HUES6 (cell line): ENCODE data around the gene CMYA5.

Experiments used
- H3K27ac ChIP-seq: 2 replicates; pipeline ENCODE4 v1.7.0; 2013; ENCODE audit warnings: low read depth, mild to moderate bottlenecking, low read length, inconsistent platforms
- H3K27me3 ChIP-seq: 2 replicates; pipeline ENCODE4 v1.6.1; 2013; ENCODE audit warnings: low read length; ENCODE audit not compliant: control insufficient read depth, insufficient read depth
- H3K36me3 ChIP-seq: 2 replicates; pipeline ENCODE4 v1.6.1; 2013; ENCODE audit warnings: low read length; ENCODE audit not compliant: control insufficient read depth, insufficient read depth
- H3K4me1 ChIP-seq: 2 replicates; pipeline ENCODE4 v1.6.1; 2013; ENCODE audit warnings: low read length; ENCODE audit not compliant: control insufficient read depth, insufficient read depth
- H3K4me3 ChIP-seq: 2 replicates; pipeline ENCODE4 v1.5.1; 2013; ENCODE audit warnings: low read depth, low read length
- H3K9ac ChIP-seq: one replicate; pipeline ENCODE4 v1.6.1; 2013; ENCODE audit warnings: mild to moderate bottlenecking, low read length
- H3K9me3 ChIP-seq: 2 replicates; pipeline ENCODE4 v1.6.1; 2013; ENCODE audit warnings: low read depth, low read length; ENCODE audit not compliant: control insufficient read depth, insufficient read depth

Gene CMYA5

GRCh38 chr5:79685627-79686026 is 4.0 kb upstream of the CMYA5 start:
- no peaks in the 10 kb centered on the region for H3K9me3 ChIP-seq
- H3K4me3 ChIP-seq = no peak overlapping the region
- H3K36me3 ChIP-seq = peaks cover 28% of the 10 kb centered on the region
- peaks cover 5% of the 10 kb centered on the region; the same call in 1 of the 2 replicates for H3K4me1 ChIP-seq
- H3K27ac ChIP-seq = no peak overlapping the region
- H3K27me3 ChIP-seq = no peaks in the 10 kb centered on the region
- no peak overlapping the region for H3K9ac ChIP-seq

DNA sequence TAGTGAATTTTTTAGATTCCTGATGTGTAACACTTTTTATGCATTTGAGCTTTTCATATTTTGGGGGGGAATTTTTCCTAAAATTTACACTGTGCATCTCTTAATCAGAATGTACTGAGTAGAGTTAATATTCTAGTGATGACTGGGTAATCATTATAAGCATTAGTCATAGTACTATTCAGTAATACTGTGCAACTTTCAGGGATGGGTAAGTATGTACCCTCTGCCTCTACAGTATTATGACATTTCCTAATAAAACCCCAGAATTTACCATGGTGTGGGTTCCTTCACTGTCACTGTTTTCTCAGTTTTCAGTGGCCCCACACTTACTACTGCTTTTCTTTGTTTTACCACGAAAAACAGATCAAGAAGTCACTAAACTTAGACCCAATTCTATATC is 2.8 kb upstream of the CMYA5 start:
- 0 out of 2 replicates have a peak, but pooled peaks cover 2% of the 10 kb centered on the region for H3K9me3 ChIP-seq
- H3K27me3 ChIP-seq = no peaks in the 10 kb centered on the region
- peaks cover 23% of the 10 kb centered on the region for H3K36me3 ChIP-seq
- no peak overlapping the region for H3K4me3 ChIP-seq
- H3K9ac ChIP-seq = no peak overlapping the region
- H3K27ac ChIP-seq = no peak overlapping the region
- H3K4me1 ChIP-seq = peaks cover 14% of the 10 kb centered on the region; the same call in 1 of the 2 replicates

DNA sequence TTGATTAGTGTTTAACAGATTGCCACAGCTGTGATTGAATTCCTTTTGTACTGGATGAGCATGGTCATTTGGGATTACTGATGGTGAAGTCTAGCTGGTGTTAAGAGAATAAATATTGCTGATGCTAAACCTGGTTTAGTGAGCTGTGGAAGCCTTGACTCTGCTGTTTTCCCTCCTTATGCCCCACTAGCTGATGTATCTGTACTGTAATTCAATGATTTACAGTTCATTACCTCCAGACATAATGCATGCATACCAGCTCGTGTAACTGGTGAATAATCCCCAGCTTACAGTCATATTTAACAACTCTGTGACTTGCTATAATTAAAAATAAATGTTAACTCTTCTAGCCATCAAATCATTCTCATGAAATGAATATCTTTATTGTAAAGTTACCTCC is 1.7 kb upstream of the CMYA5 start:
- Histone ChIP-seq H3K4me1 (peaks cover 14% of the 10 kb centered on the region; the same call in 1 of the 2 replicates), H3K27ac (no peak overlapping the region), H3K9ac (no peak overlapping the region), H3K36me3 (peaks cover 13% of the 10 kb centered on the region), H3K27me3 (no peaks in the 10 kb centered on the region), H3K4me3 (no peak overlapping the region), H3K9me3 (0 out of 2 replicates have a peak, but pooled peaks cover 2% of the 10 kb centered on the region)

GRCh38 chr5:79691007-79691406 is 1.4 kb downstream of the CMYA5 start:
- Histone ChIP-seq H3K27me3 (no peaks in the 10 kb centered on the region), H3K9ac (no peak overlapping the region), H3K27ac (no peak overlapping the region), H3K4me1 (peaks cover 14% of the 10 kb centered on the region; the same call in 1 of the 2 replicates), H3K9me3 (0 out of 2 replicates have a peak, but pooled peaks cover 2% of the 10 kb centered on the region), H3K4me3 (no peak overlapping the region), H3K36me3 (0 out of 2 replicates have a peak, but pooled peaks cover 8% of the 10 kb centered on the region)

DNA sequence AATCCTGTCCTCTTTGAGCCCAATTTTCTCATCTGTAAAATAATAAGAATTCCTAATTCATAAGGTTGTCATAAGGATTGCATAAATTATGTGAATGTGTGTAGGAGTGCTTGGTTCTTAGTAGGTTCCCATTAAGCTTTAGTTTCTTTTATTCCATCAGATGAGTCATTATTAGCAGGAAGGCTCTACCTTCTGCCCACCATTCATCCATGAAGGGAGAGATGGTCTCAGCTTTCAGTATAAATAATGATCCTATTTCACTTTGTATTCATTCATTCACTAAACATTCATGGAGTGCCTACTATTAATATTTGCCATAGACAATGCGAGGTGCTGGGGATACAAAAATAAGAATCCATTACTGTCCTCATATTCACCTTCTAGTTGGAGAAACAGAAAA is 3.0 kb downstream of the CMYA5 start:
- Histone ChIP-seq H3K4me3 (no peak overlapping the region), H3K27me3 (no peaks in the 10 kb centered on the region), H3K9me3 (0 out of 2 replicates have a peak, but pooled peaks cover 2% of the 10 kb centered on the region), H3K9ac (no peak overlapping the region), H3K4me1 (peaks cover 14% of the 10 kb centered on the region; the same call in 1 of the 2 replicates), H3K36me3 (no peaks in the 10 kb centered on the region), H3K27ac (no peak overlapping the region)

- Histone ChIP-seq H3K36me3 (no peaks in the 10 kb centered on the region), H3K4me1 (peaks cover 14% of the 10 kb centered on the region; the same call in 1 of the 2 replicates), H3K9me3 (0 out of 2 replicates have a peak, but pooled peaks cover 2% of the 10 kb centered on the region), H3K27ac (no peak overlapping the region), H3K9ac (no peak overlapping the region), H3K4me3 (no peak overlapping the region), H3K27me3 (no peaks in the 10 kb centered on the region)
These were observed 4.5 kb downstream of the CMYA5 start for GRCh38 chr5:79694183-79694582.

GRCh38 chr5:79694652-79695051 is 5.0 kb downstream of the CMYA5 start:
- 0 out of 2 replicates have a peak, but pooled peaks cover 2% of the 10 kb centered on the region for H3K9me3 ChIP-seq
- H3K9ac ChIP-seq = no peak overlapping the region
- peaks cover 14% of the 10 kb centered on the region; the same call in 1 of the 2 replicates for H3K4me1 ChIP-seq
- no peak overlapping the region for H3K4me3 ChIP-seq
- no peaks in the 10 kb centered on the region for H3K27me3 ChIP-seq
- no peaks in the 10 kb centered on the region for H3K36me3 ChIP-seq
- H3K27ac ChIP-seq = no peak overlapping the region

- Histone ChIP-seq H3K27me3 (no peaks in the 10 kb centered on the region), H3K9me3 (0 out of 2 replicates have a peak, but pooled peaks cover 2% of the 10 kb centered on the region), H3K9ac (no peak overlapping the region), H3K4me1 (peaks cover 10% of the 10 kb centered on the region; the same call in 1 of the 2 replicates), H3K4me3 (no peak overlapping the region), H3K36me3 (no peaks in the 10 kb centered on the region), H3K27ac (no peak overlapping the region)
These were observed 5.9 kb downstream of the CMYA5 start for GRCh38 chr5:79695526-79695925.

DNA sequence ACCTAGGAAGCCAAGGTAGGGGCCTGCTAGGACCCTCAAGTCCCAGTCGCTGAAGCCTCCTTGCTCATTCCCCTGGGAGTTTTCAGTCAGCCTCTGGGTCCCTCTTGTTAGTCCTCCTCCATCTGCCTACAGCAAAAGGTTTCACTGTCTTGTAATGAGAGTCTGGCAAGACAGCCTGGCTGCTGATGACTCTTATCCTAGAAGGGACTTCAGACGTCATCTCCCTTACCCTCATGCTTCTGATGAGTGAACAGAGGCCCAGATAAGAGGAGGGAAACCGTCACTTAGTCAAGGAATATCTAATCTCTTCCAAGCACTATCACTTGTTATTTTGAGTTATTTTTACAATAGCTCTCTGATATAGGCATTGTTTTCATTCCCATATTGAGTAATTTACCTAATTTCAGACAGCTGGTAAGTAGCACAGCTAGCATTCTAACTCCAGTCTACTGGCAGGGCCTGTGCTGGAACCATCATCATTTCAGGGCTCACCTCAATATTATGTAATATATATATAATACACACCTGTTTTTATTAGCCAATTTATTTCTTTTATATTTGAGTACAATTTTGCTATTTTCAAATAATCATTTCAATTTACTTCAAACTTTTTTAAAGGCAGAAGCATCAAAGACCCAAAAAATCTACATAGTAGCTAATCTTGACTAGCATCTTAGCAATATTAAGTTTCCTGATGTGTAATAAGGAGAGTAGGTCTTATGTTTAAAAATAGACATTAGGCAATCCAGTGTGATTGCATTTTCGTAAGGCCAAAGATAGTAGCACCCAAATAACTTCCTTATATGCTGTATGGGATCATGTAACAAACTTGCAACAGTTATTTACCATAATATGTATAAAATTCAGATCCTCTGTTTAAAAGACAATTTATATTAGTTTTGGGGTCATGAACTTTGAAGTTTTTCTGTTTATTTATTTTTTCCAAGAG is 7.9 kb downstream of the CMYA5 start:
- Histone ChIP-seq H3K9ac (no peak overlapping the region), H3K27me3 (no peaks in the 10 kb centered on the region), H3K4me3 (no peak overlapping the region), H3K4me1 (no peaks in the 10 kb centered on the region), H3K27ac (no peak overlapping the region), H3K9me3 (no peaks in the 10 kb centered on the region), H3K36me3 (no peaks in the 10 kb centered on the region)

DNA sequence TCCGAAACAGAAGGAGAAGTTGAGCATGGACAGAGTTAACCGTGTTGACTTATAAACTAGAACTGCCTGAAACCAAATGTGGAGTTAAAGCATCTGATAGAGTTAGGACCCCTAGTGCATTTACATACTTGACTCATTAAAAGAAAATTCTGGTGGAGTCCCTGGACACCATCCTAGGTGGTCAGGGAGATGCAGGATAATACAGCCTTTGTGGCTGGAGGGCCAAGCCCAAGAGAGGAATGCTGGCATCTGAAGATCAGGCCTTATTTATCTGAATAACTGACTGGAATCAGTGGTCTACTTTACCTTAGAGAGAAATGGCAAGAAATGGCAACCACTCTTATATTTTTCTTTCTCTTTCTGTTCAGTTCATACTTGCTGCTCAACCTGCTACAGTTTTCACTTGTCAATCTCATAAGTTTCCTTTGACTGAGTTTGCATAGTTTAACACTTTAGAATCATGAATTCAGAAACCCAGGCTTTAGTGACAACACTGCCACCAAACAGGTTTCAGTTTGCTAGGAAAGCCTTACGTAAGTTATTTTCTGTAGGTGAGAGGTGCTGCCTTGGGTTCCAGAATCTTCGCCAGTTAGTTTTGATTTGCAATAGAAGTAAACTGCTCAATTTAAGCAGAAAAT is 10.2 kb downstream of the CMYA5 start:
- H3K27ac ChIP-seq = no peak overlapping the region

More for the DNA sequence above, 10.2 kb downstream of the CMYA5 start:
- H3K27me3 ChIP-seq = no peaks in the 10 kb centered on the region
- no peaks in the 10 kb centered on the region for H3K36me3 ChIP-seq
- H3K9ac ChIP-seq = no peak overlapping the region
- no peak overlapping the region for H3K4me3 ChIP-seq
- H3K9me3 ChIP-seq = no peaks in the 10 kb centered on the region
- H3K4me1 ChIP-seq = no peaks in the 10 kb centered on the region
